Measurements from ENCODE around the gene SCIMP. TPM values are rescaled to one million over a fixed set of nuclear protein-coding genes. Genes with fewer than 3 reads are reported as not detected.
"Not testable (repeated sequence)": the region's sequence is repeated elsewhere in the genome, so short reads cannot be mapped to it uniquely, and the experiment has no call there.

SCIMP gene
- total and polyA plus RNA-seq, 9 donors, result 0.45 to 8.3 (median 1.3) TPM

GRCh38 chr17:5219536-5219935 is 15.1 kb downstream of the SCIMP start:
- DNase-seq, result no peak
- WGBS, 3 donors, result 94 to 96% (median 94%) methylated on average over 6 of the region's 6 CpGs
- intact Hi-C loops (cut with DNase I), result no loop called here
- no peak overlapping the region for H3K4me3 ChIP-seq
- H3K36me3 ChIP-seq, result no peaks in the 10 kb centered on the region
- H3K27me3 ChIP-seq, result no peaks in the 10 kb centered on the region
- H3K27ac ChIP-seq, result no peak overlapping the region
- H3K9me3 ChIP-seq, result no peaks in the 10 kb centered on the region
- TF ChIP-seq EP300 (IDR thresholded peaks at IDR 0.05), result no peak
- H3K4me1 ChIP-seq (ENCODE audit: insufficient read depth), result no peaks in the 10 kb centered on the region

DNA sequence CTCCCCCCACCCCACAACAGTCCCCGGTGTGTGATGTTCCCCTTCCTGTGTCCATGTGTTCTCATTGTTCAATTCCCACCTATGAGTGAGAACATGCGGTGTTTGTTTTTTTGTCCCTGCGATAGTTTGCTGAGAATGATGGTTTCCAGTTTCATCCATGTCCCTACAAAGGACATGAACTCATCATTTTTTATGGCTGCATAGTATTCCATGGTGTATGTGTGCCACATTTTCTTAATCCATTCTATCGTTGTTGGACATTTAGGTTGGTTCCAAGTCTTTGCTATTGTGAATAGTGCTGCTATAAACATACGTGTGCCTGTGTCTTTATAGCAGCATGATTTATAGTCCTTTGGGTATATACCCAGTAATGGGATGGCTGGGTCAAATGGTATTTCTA is 17.1 kb downstream of the SCIMP start:
- H3K9me3 ChIP-seq; DNase-seq; H3K27me3 ChIP-seq; intact Hi-C loops (cut with DNase I); H3K36me3 ChIP-seq; H3K4me3 ChIP-seq; H3K4me1 ChIP-seq (ENCODE audit: insufficient read depth); H3K27ac ChIP-seq: not testable (repeated sequence)
- 95 to 97% (median 96%) methylated on average over 2 to 5 of the region's 5 CpGs for WGBS, 3 donors

DNA sequence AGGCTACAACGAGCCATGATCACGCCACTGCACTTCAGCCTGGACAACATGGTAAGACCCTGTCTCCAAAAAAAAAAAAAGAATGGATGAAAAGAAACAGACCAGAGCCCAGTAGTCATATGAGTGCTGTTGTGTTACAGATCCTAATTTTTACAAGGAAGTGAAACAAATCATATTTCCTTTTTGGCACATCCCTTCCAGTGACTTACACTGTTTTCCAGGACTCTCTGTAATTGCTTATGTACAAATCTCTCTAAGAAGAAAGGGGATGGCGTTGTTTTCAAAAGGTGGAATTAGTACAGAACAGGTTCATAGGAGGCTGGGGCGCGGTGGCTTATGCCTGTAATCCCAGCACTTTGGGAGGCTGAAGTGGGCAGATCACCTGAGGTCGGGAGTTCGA is 23.2 kb downstream of the SCIMP start:
- intact Hi-C loops (cut with DNase I), result no loop called here
- H3K27me3 ChIP-seq, result no peaks in the 10 kb centered on the region
- no peaks in the 10 kb centered on the region for H3K36me3 ChIP-seq
- TF ChIP-seq, protein P1, sequence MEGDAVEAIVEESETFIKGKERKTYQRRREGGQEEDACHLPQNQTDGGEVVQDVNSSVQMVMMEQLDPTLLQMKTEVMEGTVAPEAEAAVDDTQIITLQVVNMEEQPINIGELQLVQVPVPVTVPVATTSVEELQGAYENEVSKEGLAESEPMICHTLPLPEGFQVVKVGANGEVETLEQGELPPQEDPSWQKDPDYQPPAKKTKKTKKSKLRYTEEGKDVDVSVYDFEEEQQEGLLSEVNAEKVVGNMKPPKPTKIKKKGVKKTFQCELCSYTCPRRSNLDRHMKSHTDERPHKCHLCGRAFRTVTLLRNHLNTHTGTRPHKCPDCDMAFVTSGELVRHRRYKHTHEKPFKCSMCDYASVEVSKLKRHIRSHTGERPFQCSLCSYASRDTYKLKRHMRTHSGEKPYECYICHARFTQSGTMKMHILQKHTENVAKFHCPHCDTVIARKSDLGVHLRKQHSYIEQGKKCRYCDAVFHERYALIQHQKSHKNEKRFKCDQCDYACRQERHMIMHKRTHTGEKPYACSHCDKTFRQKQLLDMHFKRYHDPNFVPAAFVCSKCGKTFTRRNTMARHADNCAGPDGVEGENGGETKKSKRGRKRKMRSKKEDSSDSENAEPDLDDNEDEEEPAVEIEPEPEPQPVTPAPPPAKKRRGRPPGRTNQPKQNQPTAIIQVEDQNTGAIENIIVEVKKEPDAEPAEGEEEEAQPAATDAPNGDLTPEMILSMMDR (IDR thresholded peaks at IDR 0.05), result no peak
- TF ChIP-seq EP300 (IDR thresholded peaks at IDR 0.05), result no peak
- no peak for TF ChIP-seq POLR2A (IDR thresholded peaks at IDR 0.05)
- H3K4me1 ChIP-seq (ENCODE audit: insufficient read depth), result peaks cover 1% of the 10 kb centered on the region
- H3K9me3 ChIP-seq, result no peaks in the 10 kb centered on the region
- WGBS, 3 donors, result 93 to 97% (median 94%) methylated on average over 7 of the region's 7 CpGs
- H3K27ac ChIP-seq, result no peak overlapping the region
- H3K4me3 ChIP-seq, result no peak overlapping the region
- DNase-seq, result no peak

GRCh38 chr17:5210614-5211252 is 23.9 kb downstream of the SCIMP start:
- Histone ChIP-seq H3K4me1 (ENCODE audit: insufficient read depth) (peaks cover 1% of the 10 kb centered on the region), H3K9me3 (no peaks in the 10 kb centered on the region), H3K27ac (no peak overlapping the region), H3K36me3 (no peaks in the 10 kb centered on the region), H3K4me3 (no peak overlapping the region), H3K27me3 (no peaks in the 10 kb centered on the region)
- intact Hi-C loops (cut with DNase I), result no loop called here
- no peak for DNase-seq
- 92 to 94% (median 93%) methylated on average over 8 of the region's 8 CpGs for WGBS, 3 donors
- TF ChIP-seq POLR2A (IDR thresholded peaks at IDR 0.05) (no peak), EP300 (IDR thresholded peaks at IDR 0.05) (no peak)
- TF ChIP-seq, protein P1 (IDR thresholded peaks at IDR 0.05), result no peak

DNA sequence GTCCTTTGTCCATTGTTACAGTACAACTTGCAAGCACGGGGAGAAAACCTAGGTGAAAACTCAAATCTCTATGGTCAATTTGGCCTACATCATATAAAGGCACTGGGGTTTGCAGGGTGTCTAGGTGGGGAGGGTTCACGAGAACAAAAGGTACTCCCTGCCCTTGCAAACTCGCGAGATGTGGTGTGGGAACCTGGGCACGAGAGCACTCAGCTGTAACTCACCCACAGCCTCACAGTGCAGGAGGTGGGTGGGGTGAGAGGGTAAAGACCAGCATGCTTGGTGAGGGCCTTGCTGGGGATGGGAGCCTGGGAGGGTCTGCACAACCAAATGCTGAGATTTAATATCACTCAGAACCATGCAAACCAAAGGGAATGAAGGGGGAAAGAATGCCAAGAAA is 24.6 kb downstream of the SCIMP start:
- Histone ChIP-seq H3K4me1 (ENCODE audit: insufficient read depth) (peaks cover 1% of the 10 kb centered on the region), H3K27ac (no peak overlapping the region), H3K27me3 (no peaks in the 10 kb centered on the region), H3K9me3 (no peaks in the 10 kb centered on the region), H3K36me3 (no peaks in the 10 kb centered on the region), H3K4me3 (no peak overlapping the region)
- no peak for DNase-seq
- WGBS, 3 donors, result 86 to 94% (median 92%) methylated on average over 5 of the region's 5 CpGs
- TF ChIP-seq POLR2A (IDR thresholded peaks at IDR 0.05) (no peak), EP300 (IDR thresholded peaks at IDR 0.05) (no peak)
- TF ChIP-seq, protein P1 (IDR thresholded peaks at IDR 0.05), result no peak
- intact Hi-C loops (cut with DNase I), result no loop called here

Measured in ovary (tissue), 9 donors.